ENCODE data around the gene ARHGAP9. TPM values are rescaled to one million over a fixed set of nuclear protein-coding genes. Genes with fewer than 3 reads are reported as not detected.
A peak's percentile ranks its signal among the peaks of the same experiment; 100 is the strongest.

ARHGAP9 gene
- total and polyA plus RNA-seq, 8 donors, result 0.39 to 11.7 (median 4.9) TPM

GRCh38 chr12:57470286-57470969, 9.2 kb downstream of the ARHGAP9 start:
- H3K4me1 ChIP-seq, result peaks cover 0 to 3% (median 3%) of the 10 kb centered on the region in 3 donors
- WGBS, 2 donors, result 82 to 87% methylated on average over 13 to 14 of the region's 14 CpGs
- DNase-seq (peak in 1 of 6 donors; percentile 35), FAIRE-seq (no peak), ATAC-seq (no peak)
- intact Hi-C loops (cut with DNase I), result no loop called here
- H3K9me3 ChIP-seq, result no peaks in the 10 kb centered on the region
- H3K27ac ChIP-seq, result no peak overlapping the region
- no peaks in the 10 kb centered on the region for H3K27me3 ChIP-seq
- no peaks in the 10 kb centered on the region for H3K36me3 ChIP-seq
- no peak for TF ChIP-seq CTCF (IDR thresholded peaks at IDR 0.05)
- no peak overlapping the region for H3K4me3 ChIP-seq

- no peak for ATAC-seq
- intact Hi-C loops (cut with DNase I), result no loop called here
- 74 to 81% methylated on average over 10 of the region's 10 CpGs for WGBS, 2 donors
These were observed 10.1 kb downstream of the ARHGAP9 start for GRCh38 chr12:57469296-57470164.

GRCh38 chr12:57467915-57468314, 11.8 kb downstream of the ARHGAP9 start:
- Histone ChIP-seq H3K4me1 (no peaks in the 10 kb centered on the region), H3K27me3 (no peaks in the 10 kb centered on the region), H3K9me3 (no peaks in the 10 kb centered on the region), H3K4me3 (no peak overlapping the region), H3K27ac (no peak overlapping the region), H3K36me3 (no peaks in the 10 kb centered on the region)
- no peak for ATAC-seq
- no peak for DNase-seq
- no peak for TF ChIP-seq CTCF (IDR thresholded peaks at IDR 0.05)
- intact Hi-C loops (cut with DNase I), result no loop called here
- no peak for FAIRE-seq
- WGBS, 2 donors, result 55 to 68% methylated on average over 11 of the region's 11 CpGs

More at GRCh38 chr12:57469296-57470164, 10.1 kb downstream of the ARHGAP9 start:
- no peaks in the 10 kb centered on the region for H3K27me3 ChIP-seq
- H3K9me3 ChIP-seq, result no peaks in the 10 kb centered on the region
- no peaks in the 10 kb centered on the region for H3K36me3 ChIP-seq
- FAIRE-seq (no peak), DNase-seq (peak in 1 of 6 donors; percentile 26)
- H3K4me1 ChIP-seq, result no peaks in the 10 kb centered on the region
- no peak overlapping the region for H3K4me3 ChIP-seq
- TF ChIP-seq CTCF (IDR thresholded peaks at IDR 0.05), result no peak
- no peak overlapping the region for H3K27ac ChIP-seq

GRCh38 chr12:57467212-57467874, 12.3 kb downstream of the ARHGAP9 start:
- Histone ChIP-seq H3K27ac (no peak overlapping the region), H3K4me3 (no peak overlapping the region), H3K27me3 (no peaks in the 10 kb centered on the region), H3K36me3 (no peaks in the 10 kb centered on the region), H3K9me3 (no peaks in the 10 kb centered on the region), H3K4me1 (no peaks in the 10 kb centered on the region)
- 58 to 74% methylated on average over 12 of the region's 12 CpGs for WGBS, 2 donors
- TF ChIP-seq CTCF (IDR thresholded peaks at IDR 0.05), result no peak
- no peak for FAIRE-seq
- intact Hi-C loops (cut with DNase I), result no loop called here
- DNase-seq, result no peak
- no peak for ATAC-seq
